ENCODE measurements around the gene EFNA5. TPM values are rescaled to one million over a fixed set of nuclear protein-coding genes. Genes with fewer than 3 reads are reported as not detected.

The EFNA5 gene
- total and polyA plus RNA-seq, 2 of the 8 experiments (the other 6 are each of a cell fraction or from before 2014, with no cell fraction given): 9.6 to 21.8 TPM

DNA sequence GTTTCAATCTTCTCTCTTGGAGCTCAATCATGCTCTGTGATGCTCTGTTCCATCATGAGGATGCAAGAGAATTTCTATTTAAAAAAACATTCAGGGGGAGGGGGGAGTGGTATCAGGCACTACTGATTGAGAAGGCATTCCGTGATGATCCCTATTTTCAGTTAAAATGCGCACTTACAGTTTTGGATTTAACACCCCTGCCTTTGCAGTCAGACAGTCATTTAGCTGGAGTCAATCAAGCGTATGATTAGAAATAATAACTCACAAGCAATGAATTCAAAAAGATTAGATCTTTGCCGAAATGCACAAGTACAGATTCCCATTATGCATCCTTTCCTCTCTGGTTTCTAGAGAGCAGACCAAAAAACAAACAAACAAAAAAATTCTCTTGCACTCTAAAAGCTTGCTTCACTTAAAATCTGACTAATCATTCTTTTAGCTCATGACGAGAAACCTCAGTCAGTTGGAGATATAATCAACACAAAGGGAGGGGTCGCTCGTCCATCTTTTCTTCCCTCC lies 55.4 kb downstream of the EFNA5 start (continued):
- no peak for TF ChIP-seq CBX8 (IDR thresholded peaks at IDR 0.05; ENCODE audit: borderline replicate concordance, low read depth, low read length)
- TF ChIP-seq NRF1 (IDR thresholded peaks at IDR 0.05; ENCODE audit: low read depth, low read length): no peak
- TF ChIP-seq CHD1 (IDR thresholded peaks at IDR 0.05; ENCODE audit: low read depth, low read length): no peak
- TF ChIP-seq SP4 (IDR thresholded peaks at IDR 0.05; ENCODE audit: low read length): no peak
- no peak for TF ChIP-seq NANOG (IDR thresholded peaks at IDR 0.05; ENCODE audit: insufficient read depth, low read depth, low read length, poor library complexity, severe bottlenecking)
- TF ChIP-seq GTF2F1 (IDR thresholded peaks at IDR 0.05; ENCODE audit: borderline replicate concordance, low read depth, low read length): no peak
- no peak for TF ChIP-seq USF2 (IDR thresholded peaks at IDR 0.05; ENCODE audit: low read length)
- TF ChIP-seq PHF8 (conservative IDR thresholded peaks at IDR 0.05; ENCODE audit: low read depth, low read length): no peak

Data from H1 (cell line).